Activated naive CD4-positive, alpha-beta T cell treated with anti-CD3 and anti-CD28 coated beads for 36 hours (primary cell): ENCODE measurements around the gene PALS2. TPM values are rescaled to one million over a fixed set of nuclear protein-coding genes. Genes with fewer than 3 reads are reported as not detected.

Experiments
- CTCF ChIA-PET: fragments of 350-600 bp; sonication (Branson Sonifier 250); formaldehyde crosslinking; loops from one replicate; lab custom pipeline; 2021; ENCODE audit warnings: antibody characterized with exemption; lab: Charles Lee
- DNase-seq: peaks from one replicate; pipeline ENCODE4 v3.0.0-alpha.2; 2020
- H3K27ac Mint-ChIP-seq: one replicate; pipeline ENCODE4 v1.8.0; 2021; ENCODE audit warnings: mild to moderate bottlenecking, mixed read lengths
- H3K27me3 Mint-ChIP-seq: one replicate; pipeline ENCODE4 v1.8.0; 2021; ENCODE audit warnings: low read depth, mixed read lengths
- H3K36me3 Mint-ChIP-seq: one replicate; pipeline ENCODE4 v1.8.0; 2021; ENCODE audit warnings: low read depth, mixed read lengths
- H3K4me1 Mint-ChIP-seq: one replicate; pipeline ENCODE4 v1.8.0; 2021; ENCODE audit warnings: low read depth, mixed read lengths
- H3K4me3 Mint-ChIP-seq: one replicate; pipeline ENCODE4 v1.8.0; 2021; ENCODE audit warnings: mild to moderate bottlenecking, moderate library complexity, mixed read lengths
- H3K9me3 Mint-ChIP-seq: one replicate; pipeline ENCODE4 v1.8.0; 2021; ENCODE audit warnings: mixed read lengths
- intact Hi-C: fragments of 100-400 bp; cut with micrococcal nuclease; formaldehyde crosslinking; loops from one replicate; pipeline ENCODE4 v1.15.1; 2023
- total RNA-seq, 2 experiments: library from RNA; stranded (reverse); gene quantifications; one replicate each; pipeline ENCODE4 v1.2.3, GENCODE V29; 2021

Gene PALS2
- 10 to 100 TPM; 21.8 to 22.5 TPM for total RNA-seq

- Mint-ChIP-seq H3K27me3 (peaks cover 3% of the 10 kb centered on the region), H3K4me3 (peak within 1 kb of the TSS; percentile 84), H3K36me3 (no peaks in the 10 kb centered on the region), H3K4me1 (peaks cover 32% of the 10 kb centered on the region), H3K27ac (peak within 1 kb of the TSS; percentile 72), H3K9me3 (no peaks in the 10 kb centered on the region)
- intact Hi-C loops = loop anchor here (1.0 to 10.0 kb wide), 11 partner anchors 13 to 1216 kb away; partner anchors contain the start of genes CYCS, NPY, OSBPL3 and TRA2A
- CTCF ChIA-PET = no interaction called here
- peak; percentile 76 for DNase-seq
Measured at GRCh38 chr7:24572997-24573553, at the start of gene PALS2. Gene PALS2 (plus strand): TSS chr7:24573452. CDS start chr7:24623668, 50,216 bp downstream.

GRCh38 chr7:24531255-24531654, 42.0 kb upstream of the PALS2 start:
- no peak for DNase-seq
- H3K36me3 Mint-ChIP-seq = no peaks in the 10 kb centered on the region
- no peak overlapping the region for H3K27ac Mint-ChIP-seq
- CTCF ChIA-PET = interaction anchor here (1.4 kb wide), 1 partner anchor 15 kb away, joined by 3 read pairs; no protein-coding TSS in a partner anchor
- H3K9me3 Mint-ChIP-seq = no peaks in the 10 kb centered on the region
- intact Hi-C loops = no loop called here
- H3K4me1 Mint-ChIP-seq = no peaks in the 10 kb centered on the region
- H3K4me3 Mint-ChIP-seq = no peak overlapping the region
- H3K27me3 Mint-ChIP-seq = peaks cover 2% of the 10 kb centered on the region

DNA sequence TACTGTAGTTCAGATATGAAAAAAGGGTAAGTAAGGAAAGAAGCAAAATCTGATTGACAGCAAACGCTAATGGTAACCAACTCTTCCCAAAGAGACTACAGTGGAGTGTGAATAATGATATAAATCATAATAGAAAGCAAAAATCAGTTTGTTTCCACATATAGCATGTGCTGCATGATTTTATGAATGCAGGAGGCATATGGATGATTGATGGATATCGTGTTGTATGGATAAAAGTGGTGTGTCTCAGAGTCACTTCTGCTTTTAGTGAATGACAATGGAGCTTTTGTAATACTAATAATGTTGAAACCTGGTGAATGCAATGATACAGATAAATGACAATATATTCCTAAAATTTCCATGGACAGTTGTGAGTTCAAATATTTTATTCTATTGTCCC, 36.6 kb upstream of the PALS2 start:
- Mint-ChIP-seq H3K4me1 (no peaks in the 10 kb centered on the region), H3K27ac (no peak overlapping the region), H3K4me3 (no peak overlapping the region), H3K27me3 (no peaks in the 10 kb centered on the region), H3K36me3 (no peaks in the 10 kb centered on the region), H3K9me3 (no peaks in the 10 kb centered on the region)
- CTCF ChIA-PET = no interaction called here
- DNase-seq = no peak
- intact Hi-C loops = no loop called here

DNA sequence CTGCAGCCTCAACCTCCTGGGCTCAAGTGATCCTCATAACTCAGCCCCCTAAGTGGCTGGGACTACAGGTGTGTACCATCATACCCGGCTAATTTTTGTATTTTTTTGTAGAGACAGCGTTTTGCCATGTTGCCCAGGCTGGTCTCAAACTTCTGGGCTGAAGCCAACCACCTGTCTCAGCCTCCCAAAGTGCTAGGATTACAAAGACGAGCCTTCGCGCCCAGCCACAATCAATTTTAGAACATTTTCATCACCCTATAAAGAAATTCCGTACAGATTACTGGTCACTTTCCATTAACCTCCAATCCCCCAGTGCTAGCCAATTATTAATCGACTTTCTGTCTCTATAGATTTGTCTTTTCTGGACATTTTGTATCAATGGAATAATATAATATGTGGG, 32.3 kb upstream of the PALS2 start:
- Mint-ChIP-seq H3K36me3 (no peaks in the 10 kb centered on the region), H3K27ac (no peak overlapping the region), H3K27me3 (peaks cover 6% of the 10 kb centered on the region), H3K4me1 (no peaks in the 10 kb centered on the region), H3K9me3 (no peaks in the 10 kb centered on the region), H3K4me3 (no peak overlapping the region)
- intact Hi-C loops = no loop called here
- DNase-seq = no peak
- CTCF ChIA-PET = no interaction called here

GRCh38 chr7:24545215-24545614, 28.0 kb upstream of the PALS2 start:
- H3K4me1 Mint-ChIP-seq = no peaks in the 10 kb centered on the region

GRCh38 chr7:24548390-24548789, 24.9 kb upstream of the PALS2 start:
- H3K36me3 Mint-ChIP-seq = no peaks in the 10 kb centered on the region
- no peak for DNase-seq
- peaks cover 10% of the 10 kb centered on the region for H3K27me3 Mint-ChIP-seq
- no peak overlapping the region for H3K4me3 Mint-ChIP-seq
- no peak overlapping the region for H3K27ac Mint-ChIP-seq
- intact Hi-C loops = no loop called here
- no peaks in the 10 kb centered on the region for H3K9me3 Mint-ChIP-seq
- CTCF ChIA-PET = no interaction called here
- no peaks in the 10 kb centered on the region for H3K4me1 Mint-ChIP-seq

More at GRCh38 chr7:24545215-24545614, 28.0 kb upstream of the PALS2 start:
- CTCF ChIA-PET = no interaction called here
- DNase-seq = no peak
- intact Hi-C loops = no loop called here
- H3K9me3 Mint-ChIP-seq = no peaks in the 10 kb centered on the region
- H3K36me3 Mint-ChIP-seq = no peaks in the 10 kb centered on the region
- H3K4me3 Mint-ChIP-seq = no peak overlapping the region
- peaks cover 8% of the 10 kb centered on the region for H3K27me3 Mint-ChIP-seq
- no peak overlapping the region for H3K27ac Mint-ChIP-seq

DNA sequence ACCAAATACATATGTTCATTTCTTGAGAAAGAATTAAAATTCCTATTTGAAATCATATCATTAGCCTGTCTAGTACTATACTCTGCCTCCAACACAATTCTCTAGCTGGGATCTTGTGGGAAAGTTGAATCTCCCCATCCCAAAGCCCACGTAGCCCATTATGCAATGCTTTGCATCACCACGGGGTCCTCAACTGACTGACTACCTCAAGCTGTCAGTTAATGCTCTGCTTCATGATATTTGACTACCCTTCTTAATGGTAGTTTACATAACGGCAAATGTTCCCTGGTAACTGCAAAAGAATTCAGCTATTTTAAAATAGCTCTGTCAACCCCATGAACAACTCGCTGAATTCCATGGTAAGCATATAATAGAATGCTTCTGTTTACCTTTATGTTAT, 23.3 kb upstream of the PALS2 start:
- H3K27ac Mint-ChIP-seq = no peak overlapping the region
- DNase-seq = no peak
- CTCF ChIA-PET = interaction anchor here (0.6 kb wide), 1 partner anchor 45 kb away, joined by 3 read pairs; no protein-coding TSS in a partner anchor
- H3K9me3 Mint-ChIP-seq = no peaks in the 10 kb centered on the region
- peaks cover 7% of the 10 kb centered on the region for H3K27me3 Mint-ChIP-seq
- H3K4me3 Mint-ChIP-seq = no peak overlapping the region
- intact Hi-C loops = no loop called here
- no peaks in the 10 kb centered on the region for H3K4me1 Mint-ChIP-seq
- H3K36me3 Mint-ChIP-seq = no peaks in the 10 kb centered on the region

- H3K27me3 Mint-ChIP-seq = peaks cover 3% of the 10 kb centered on the region
- CTCF ChIA-PET = no interaction called here
- H3K27ac Mint-ChIP-seq = no peak overlapping the region
- H3K4me1 Mint-ChIP-seq = peaks cover 2% of the 10 kb centered on the region
- DNase-seq = no peak
- intact Hi-C loops = no loop called here
- H3K9me3 Mint-ChIP-seq = no peaks in the 10 kb centered on the region
- no peak overlapping the region for H3K4me3 Mint-ChIP-seq
- no peaks in the 10 kb centered on the region for H3K36me3 Mint-ChIP-seq
Measured at GRCh38 chr7:24555184-24555583, 18.1 kb upstream of the PALS2 start.

DNA sequence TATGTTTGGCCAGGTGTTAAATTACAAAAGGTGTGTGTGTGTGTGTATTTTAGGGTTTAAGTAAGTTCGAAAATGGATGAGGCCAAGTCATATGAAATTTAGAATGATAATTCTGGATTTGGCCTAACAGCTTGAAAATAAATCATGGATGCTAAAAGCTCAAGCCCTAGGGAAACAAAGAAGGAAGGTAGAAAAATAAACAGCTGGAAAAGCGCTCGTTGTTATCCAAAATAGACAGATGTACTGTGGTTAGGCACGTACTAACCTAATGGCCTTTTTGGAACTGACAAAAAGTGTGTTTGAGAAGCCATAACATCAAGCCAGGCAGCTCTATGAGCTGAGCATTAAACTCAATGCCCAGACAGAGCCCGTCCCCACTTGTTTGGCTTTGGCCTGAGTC, 17.5 kb upstream of the PALS2 start:
- CTCF ChIA-PET = no interaction called here
- H3K36me3 Mint-ChIP-seq = no peaks in the 10 kb centered on the region

DNA sequence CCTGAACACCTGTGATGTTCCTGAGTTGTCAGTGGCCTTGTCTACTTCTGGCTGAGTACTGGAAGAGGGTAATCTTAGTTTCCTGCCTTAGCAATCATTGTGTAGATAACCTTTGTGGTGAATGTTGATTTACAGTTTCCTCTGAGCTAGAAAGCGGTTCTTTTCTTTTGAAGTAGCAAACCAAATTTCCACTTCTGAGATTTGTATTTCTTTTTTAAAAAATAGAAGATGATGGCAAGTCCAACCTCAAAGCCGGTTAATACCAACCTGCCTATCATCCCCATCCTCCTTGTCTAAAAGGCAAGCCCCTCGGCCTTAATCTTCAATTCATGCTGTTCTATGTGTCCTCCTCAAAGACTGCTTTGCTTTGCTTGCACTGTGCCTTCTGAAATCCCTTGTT, 12.5 kb upstream of the PALS2 start:
- peak; percentile 26 for DNase-seq
- Mint-ChIP-seq H3K27me3 (no peaks in the 10 kb centered on the region), H3K4me3 (no peak overlapping the region), H3K4me1 (peaks cover 19% of the 10 kb centered on the region), H3K36me3 (no peaks in the 10 kb centered on the region), H3K27ac (no peak overlapping the region), H3K9me3 (no peaks in the 10 kb centered on the region)
- intact Hi-C loops = loop anchor here (1.0 kb wide), 1 partner anchor 12 kb away; no protein-coding TSS in a partner anchor
- CTCF ChIA-PET = interaction anchor here (1.8 kb wide), 1 partner anchor 271 kb away, joined by 4 read pairs; no protein-coding TSS in a partner anchor

More for the DNA sequence above, 17.5 kb upstream of the PALS2 start:
- H3K4me3 Mint-ChIP-seq = no peak overlapping the region
- peaks cover 7% of the 10 kb centered on the region for H3K4me1 Mint-ChIP-seq
- no peak overlapping the region for H3K27ac Mint-ChIP-seq
- no peak for DNase-seq
- intact Hi-C loops = no loop called here
- H3K27me3 Mint-ChIP-seq = peaks cover 3% of the 10 kb centered on the region
- H3K9me3 Mint-ChIP-seq = no peaks in the 10 kb centered on the region

DNA sequence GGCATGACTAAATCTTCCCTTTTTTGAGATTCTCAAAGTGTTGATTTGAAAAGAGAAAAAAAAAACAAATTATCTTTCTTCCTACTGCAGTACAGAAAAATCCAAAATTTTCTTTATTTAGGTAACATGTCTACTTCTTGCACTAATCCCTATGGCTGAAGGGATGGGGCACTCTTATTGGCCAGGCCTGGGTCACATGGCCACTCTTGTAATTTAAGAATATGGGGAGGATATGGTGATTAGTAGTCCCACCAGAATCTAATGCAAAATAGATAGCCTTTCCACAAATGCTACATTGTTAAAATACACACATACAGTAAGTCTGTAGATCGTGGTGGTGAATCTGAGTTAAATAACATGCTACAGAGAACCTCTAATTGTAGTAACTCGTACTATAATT, 7.0 kb upstream of the PALS2 start:
- no peaks in the 10 kb centered on the region for H3K27me3 Mint-ChIP-seq
- peaks cover 6% of the 10 kb centered on the region for H3K4me1 Mint-ChIP-seq
- intact Hi-C loops = no loop called here
- H3K4me3 Mint-ChIP-seq = no peak overlapping the region
- CTCF ChIA-PET = no interaction called here
- H3K27ac Mint-ChIP-seq = no peak overlapping the region
- no peak for DNase-seq
- H3K9me3 Mint-ChIP-seq = no peaks in the 10 kb centered on the region
- H3K36me3 Mint-ChIP-seq = no peaks in the 10 kb centered on the region

DNA sequence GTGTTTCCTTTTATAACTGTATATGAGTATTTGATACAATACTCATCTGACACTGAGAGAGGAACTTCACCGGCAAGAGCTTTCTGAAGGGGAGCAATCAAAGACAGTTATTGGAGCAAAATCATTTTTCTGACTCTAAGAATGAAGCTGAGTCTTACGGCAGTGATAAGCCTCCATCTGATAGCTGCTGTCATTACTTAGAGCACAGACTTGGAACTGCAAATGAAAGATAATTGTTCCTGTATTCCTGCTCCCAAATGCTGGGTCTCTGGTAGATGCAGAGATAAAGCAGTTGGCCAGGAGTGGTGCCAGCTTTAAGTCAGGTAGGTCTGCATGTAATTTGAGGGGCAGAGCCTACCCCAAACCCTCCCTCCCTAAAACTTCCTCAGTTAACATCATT, 2.3 kb upstream of the PALS2 start:
- intact Hi-C loops = loop anchor here (5.0 to 10.0 kb wide), 6 partner anchors 169 to 1214 kb away; partner anchors contain the start of genes NPY and TRA2A
- Mint-ChIP-seq H3K4me3 (no peak overlapping the region), H3K27ac (no peak overlapping the region), H3K9me3 (no peaks in the 10 kb centered on the region), H3K36me3 (no peaks in the 10 kb centered on the region), H3K27me3 (peaks cover 3% of the 10 kb centered on the region), H3K4me1 (peaks cover 21% of the 10 kb centered on the region)
- no peak for DNase-seq
- CTCF ChIA-PET = no interaction called here

- H3K36me3 Mint-ChIP-seq = no peaks in the 10 kb centered on the region
- CTCF ChIA-PET = interaction anchor here (0.5 kb wide), 1 partner anchor 498 kb away, joined by 6 read pairs; no protein-coding TSS in a partner anchor
- peak; percentile 25 for DNase-seq
- H3K27ac Mint-ChIP-seq = no peak overlapping the region
- no peaks in the 10 kb centered on the region for H3K9me3 Mint-ChIP-seq
- intact Hi-C loops = loop anchor here (1.0 to 10.0 kb wide), 11 partner anchors 12 to 1215 kb away; partner anchors contain the start of genes CYCS, NPY, OSBPL3 and TRA2A
- peaks cover 27% of the 10 kb centered on the region for H3K4me1 Mint-ChIP-seq
- H3K27me3 Mint-ChIP-seq = peaks cover 3% of the 10 kb centered on the region
- peak overlapping the region; percentile 76 for H3K4me3 Mint-ChIP-seq
Measured at GRCh38 chr7:24572016-24572392, 1.2 kb upstream of the PALS2 start.
